Ramos (cell line): ENCODE data around the gene NEDD4L.

ENCODE experiments used
- in situ Hi-C: fragments of 300-500 bp; cut with MboI; formaldehyde crosslinking; loops from one replicate; pipeline ENCODE4 v1.14.3; 2022; ENCODE audit warnings: low sequenced_read_pairs; ENCODE audit not compliant: unreplicated experiment

Gene NEDD4L

DNA sequence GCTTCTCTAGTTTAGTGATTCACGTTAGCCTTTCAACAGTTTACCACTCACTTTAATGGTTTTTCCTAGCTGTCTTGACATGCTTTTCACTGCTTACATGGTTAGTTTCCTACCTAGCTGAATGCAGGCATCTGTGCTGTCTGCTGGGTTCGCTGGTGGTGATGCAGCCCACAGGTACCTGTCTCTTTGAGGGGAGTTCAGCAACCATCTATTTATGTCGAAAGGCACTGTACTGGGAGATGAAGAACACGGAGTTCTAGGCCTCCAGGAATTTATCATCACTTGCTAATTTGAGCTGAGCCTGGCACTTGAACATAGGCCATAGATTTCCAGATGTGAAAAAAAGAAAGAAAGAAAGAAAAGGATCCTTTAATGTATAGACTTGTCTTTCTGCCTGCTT is 148.5 kb downstream of the NEDD4L start:
- in situ Hi-C loops, result no loop called here

GRCh38 chr18:58194028-58194427 is 150.0 kb downstream of the NEDD4L start:
- in situ Hi-C loops, result no loop called here

GRCh38 chr18:58195278-58195765 is 151.3 kb downstream of the NEDD4L start:
- in situ Hi-C loops, result no loop called here

GRCh38 chr18:58196164-58196563 is 152.1 kb downstream of the NEDD4L start:
- in situ Hi-C loops, result no loop called here

GRCh38 chr18:58196881-58197872 is 153.2 kb downstream of the NEDD4L start:
- in situ Hi-C loops, result no loop called here

GRCh38 chr18:58201268-58201667 is 157.2 kb downstream of the NEDD4L start:
- in situ Hi-C loops, result no loop called here

- in situ Hi-C loops, result no loop called here
Observed at GRCh38 chr18:58201733-58202730, 158.0 kb downstream of the NEDD4L start.

- in situ Hi-C loops, result no loop called here
Observed at GRCh38 chr18:58204776-58205442, 160.9 kb downstream of the NEDD4L start.

- in situ Hi-C loops, result no loop called here
Observed at GRCh38 chr18:58205443-58206160, 161.6 kb downstream of the NEDD4L start.

GRCh38 chr18:58207520-58208152 is 163.6 kb downstream of the NEDD4L start:
- in situ Hi-C loops, result no loop called here

DNA sequence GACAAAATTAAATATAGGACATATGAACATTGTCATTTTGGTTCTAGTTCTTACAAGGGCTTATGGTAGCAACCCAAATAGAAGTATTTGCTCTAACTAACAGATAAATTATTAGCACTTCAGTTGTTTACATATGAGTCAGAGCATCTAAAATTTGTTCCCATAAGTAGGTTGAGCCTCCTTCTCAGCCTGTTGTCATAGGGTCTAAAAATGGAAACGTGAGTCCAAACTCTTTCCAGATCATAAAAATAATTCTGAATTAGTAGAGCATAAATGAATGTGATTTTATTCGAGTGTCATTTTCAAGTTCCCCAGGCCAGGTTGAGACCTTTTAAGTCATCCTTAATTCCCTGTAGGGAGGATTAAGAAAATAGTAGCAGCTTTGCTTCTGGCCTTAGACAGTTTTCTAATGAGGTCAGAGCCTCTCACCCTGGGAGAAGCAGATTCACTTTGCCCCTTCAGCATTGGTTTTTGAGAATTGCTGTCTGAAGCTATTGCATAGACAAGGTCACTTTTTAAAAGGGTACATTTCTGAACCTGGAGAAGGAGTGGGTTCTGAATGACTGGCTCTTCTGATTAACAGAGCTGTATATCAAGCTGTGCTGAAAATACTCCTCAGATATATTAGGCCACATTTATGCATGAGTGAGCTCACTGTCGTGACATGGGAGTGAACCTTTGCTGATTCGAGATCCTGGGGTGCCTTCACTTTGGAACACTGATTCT is 164.3 kb downstream of the NEDD4L start:
- in situ Hi-C loops, result no loop called here

GRCh38 chr18:58209326-58209725 is 165.3 kb downstream of the NEDD4L start:
- in situ Hi-C loops, result no loop called here

DNA sequence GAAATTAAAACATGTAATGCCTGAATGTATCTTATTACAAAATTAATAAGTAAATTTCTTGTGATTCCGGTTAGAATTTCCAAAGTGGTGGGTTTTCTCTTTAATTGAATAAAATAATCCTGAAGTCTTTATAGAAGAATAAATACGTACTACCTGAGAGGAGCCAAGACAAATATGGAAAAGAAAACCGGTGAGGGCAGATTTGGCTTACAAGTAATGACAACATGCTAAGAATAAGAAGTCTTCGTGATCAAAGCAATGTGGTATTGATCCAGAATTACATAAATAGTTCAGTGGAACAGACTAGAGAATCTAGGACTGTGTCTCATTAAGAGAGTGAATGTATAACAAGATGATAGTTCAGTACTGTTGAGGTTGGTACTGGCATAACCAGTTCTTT is 167.5 kb downstream of the NEDD4L start:
- in situ Hi-C loops, result no loop called here

- in situ Hi-C loops, result no loop called here
Observed at GRCh38 chr18:58212274-58212673, 168.2 kb downstream of the NEDD4L start.

DNA sequence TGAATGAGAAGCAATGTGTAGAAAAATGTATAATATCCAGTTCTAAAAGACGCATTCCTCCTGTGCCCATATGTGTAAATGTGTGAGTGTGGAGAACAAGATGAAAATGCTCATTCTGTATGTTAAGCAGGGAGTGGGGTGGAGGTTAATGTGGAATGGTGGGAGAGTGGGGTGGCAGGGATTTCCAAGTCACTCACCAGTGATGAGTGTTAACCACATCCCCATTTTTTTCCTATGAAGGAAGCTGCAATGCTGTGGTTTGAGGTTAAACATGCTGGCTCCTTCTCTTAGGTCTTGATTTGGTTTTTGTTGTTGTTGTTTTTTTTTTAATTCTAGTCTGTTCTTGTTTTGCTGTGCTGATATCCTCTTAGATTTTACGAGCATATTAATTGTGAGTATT is 169.4 kb downstream of the NEDD4L start:
- in situ Hi-C loops, result no loop called here

DNA sequence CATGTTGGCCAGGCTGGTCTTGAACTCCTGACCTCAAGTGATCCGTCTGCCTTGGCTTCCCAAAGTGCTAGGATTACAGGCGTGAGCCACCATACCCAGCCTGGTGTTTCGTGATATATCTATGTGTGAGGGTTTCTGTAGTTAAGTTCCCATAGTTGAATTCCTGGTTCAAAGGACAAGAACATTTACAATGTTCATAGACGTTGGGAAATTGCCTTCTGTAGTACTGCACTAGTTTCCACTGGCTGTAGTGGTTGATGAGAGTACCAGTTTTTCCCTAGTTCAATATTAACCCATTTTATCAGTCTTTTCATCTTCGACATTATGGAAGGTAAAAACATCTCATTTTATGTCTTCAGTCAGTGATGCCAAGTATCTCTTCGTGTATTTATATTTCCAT is 171.0 kb downstream of the NEDD4L start:
- in situ Hi-C loops, result no loop called here

DNA sequence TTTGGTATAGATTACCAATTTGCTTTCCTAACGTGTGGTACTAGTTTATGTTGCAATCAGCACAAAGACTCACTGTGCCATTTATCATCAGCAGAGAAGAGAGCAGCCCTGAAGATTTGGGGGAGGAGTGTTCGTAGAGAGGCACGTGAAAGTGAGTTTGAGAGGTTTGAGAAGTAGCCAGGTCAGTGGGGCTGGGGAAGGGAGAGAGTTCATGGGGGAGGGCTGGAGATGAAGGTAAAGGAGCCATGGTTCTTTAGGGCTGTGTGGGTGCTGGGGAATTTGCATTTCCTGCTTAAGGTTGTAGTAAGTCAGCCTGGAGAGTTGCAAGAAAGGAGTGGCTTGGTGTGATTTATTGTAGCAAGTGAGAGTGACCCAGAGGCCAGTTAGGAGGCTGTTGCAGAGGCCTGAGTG is 172.1 kb downstream of the NEDD4L start:
- in situ Hi-C loops, result no loop called here

- in situ Hi-C loops, result no loop called here
Observed at GRCh38 chr18:58217052-58217451, 173.0 kb downstream of the NEDD4L start.
